K562 (cell line): ENCODE data around the gene C1QTNF5. TPM values are rescaled to one million over a fixed set of nuclear protein-coding genes. Genes with fewer than 3 reads are reported as not detected.
A peak's percentile ranks its signal among the peaks of the same experiment; 100 is the strongest.

Experiments
- CC2D1A ChIP-seq: fragments of 450-650 bp; IDR thresholded peaks from 2 replicates; pipeline ENCODE4 v1.6.1; 2017; ENCODE audit warnings: mild to moderate bottlenecking
- FOXA3 ChIP-seq, 2 experiments: fragments of 450-650 bp in 1 of 2; sonication (generic) in 1 of 2; formaldehyde crosslinking; IDR thresholded peaks in 1 of 2; conservative IDR thresholded peaks in 1 of 2; 2 replicates each; pipeline versions ENCODE4 v1.4.0 to v1.8.0; 2020 to 2022; ENCODE audit warnings: mild to moderate bottlenecking in 2 of 2, missing genetic modification reagents in 1 of 2
- GABPA ChIP-seq: fragments of 200-800 bp; sonication (Bioruptor generic); conservative IDR thresholded peaks from 2 replicates; pipeline ENCODE4 v1.6.1; 2016; ENCODE audit warnings: low read depth, missing genetic modification characterization, missing compliant biosample characterization
- HDAC8 ChIP-seq: fragments of 450-650 bp; IDR thresholded peaks from 2 replicates; pipeline ENCODE4 v1.6.1; 2016; ENCODE audit warnings: mild to moderate bottlenecking, missing genetic modification characterization, moderate library complexity, missing compliant biosample characterization
- HMGXB4 ChIP-seq: sonication (generic); formaldehyde crosslinking; IDR thresholded peaks from 2 replicates; pipeline ENCODE4 v1.8.1; 2023; ENCODE audit warnings: mild to moderate bottlenecking, missing genetic modification reagents
- KLF1 ChIP-seq: fragments of 450-650 bp; IDR thresholded peaks from 2 replicates; pipeline ENCODE4 v1.6.1; 2016; ENCODE audit warnings: missing genetic modification characterization, missing compliant biosample characterization
- MAX ChIP-seq: sonication (generic); formaldehyde crosslinking; IDR thresholded peaks from 2 replicates; pipeline ENCODE4 v1.9.0; 2022; ENCODE audit warnings: mild to moderate bottlenecking, missing genetic modification reagents
- MEF2A ChIP-seq: IDR thresholded peaks from 2 replicates; pipeline ENCODE4 v1.6.1; 2011; ENCODE audit warnings: low read depth, mild to moderate bottlenecking, low read length, moderate library complexity; ENCODE audit not compliant: control insufficient read depth
- MITF ChIP-seq: IDR thresholded peaks from 2 replicates; pipeline ENCODE4 v1.6.1; 2014; ENCODE audit warnings: antibody characterized with exemption
- MYC ChIP-seq, 2 experiments: fragments of 250-450 bp in 1 of 2; sonication (Bioruptor Pico) in 1 of 2; IDR thresholded peaks; 2 replicates each; pipeline versions ENCODE4 v1.5.1 to v1.6.1; 2012 to 2021; ENCODE audit warnings: low read depth in 2 of 2, borderline replicate concordance in 1 of 2, improper control_type of control experiment in 1 of 2, low read length in 1 of 2, mild to moderate bottlenecking in 1 of 2, moderate library complexity in 1 of 2
- POLR2AphosphoS5 ChIP-seq: IDR thresholded peaks from 2 replicates; pipeline ENCODE4 v1.6.1; 2011; ENCODE audit warnings: mild to moderate bottlenecking, low read depth, low read length, moderate library complexity; ENCODE audit not compliant: control insufficient read depth, insufficient read depth
- SOX6 ChIP-seq: fragments of 450-650 bp; IDR thresholded peaks from 2 replicates; pipeline ENCODE4 v1.6.1; 2014; ENCODE audit warnings: mild to moderate bottlenecking
- TAF1 ChIP-seq: IDR thresholded peaks from 2 replicates; pipeline ENCODE4 v1.6.1; 2011; ENCODE audit warnings: mild to moderate bottlenecking, low read length, moderate library complexity; ENCODE audit not compliant: insufficient read depth, control insufficient read depth, severe bottlenecking; ENCODE audit errors: extremely low read depth
- UBTF ChIP-seq, 2 experiments: IDR thresholded peaks; 2 replicates each; pipeline ENCODE4 v1.6.1; 2012; ENCODE audit warnings: improper control_type of control experiment in 2 of 2, low read depth in 2 of 2, low read length in 2 of 2, borderline replicate concordance in 1 of 2
- ZBTB5 ChIP-seq: fragments of 450-650 bp; IDR thresholded peaks from 2 replicates; pipeline ENCODE4 v1.6.1; 2017; ENCODE audit warnings: antibody characterized with exemption
- ZBTB8A ChIP-seq: fragments of 450-650 bp; IDR thresholded peaks from 2 replicates; pipeline ENCODE4 v1.6.1; 2018; ENCODE audit warnings: mild to moderate bottlenecking, moderate library complexity; ENCODE audit not compliant: partially characterized antibody
- ZNF133 ChIP-seq: fragments of 250-450 bp; sonication (Bioruptor Pico); IDR thresholded peaks from 2 replicates; pipeline ENCODE4 v1.4.0; 2020; ENCODE audit warnings: mild to moderate bottlenecking
- ZNF165 ChIP-seq: fragments of 250-450 bp; sonication (Bioruptor Pico); IDR thresholded peaks from 2 replicates; pipeline ENCODE4 v1.4.0; 2020; ENCODE audit warnings: borderline replicate concordance
- ZNF408 ChIP-seq: fragments of 250-450 bp; sonication (Bioruptor Pico); IDR thresholded peaks from 2 replicates; pipeline ENCODE4 v1.4.0; 2020; ENCODE audit warnings: low read depth, mild to moderate bottlenecking, moderate library complexity
- polyA plus RNA-seq, 8 experiments: library from polyadenylated mRNA; depleted of rRNA in 4 of 8; stranded (reverse) in 5 of 8; unstranded in 3 of 8; fragments of >200 nt; fragmentation: Nextera tagmentation in 2 of 8; fragmentation: Illumina TruSeq in 1 of 8; extraction: Ambion mirVana in 2 of 8; extraction: Trizol in 1 of 8; gene quantifications; 2 replicates each; pipeline versions ENCODE4 v1.2.1 to v1.2.3, GENCODE V29; 2011 to 2014; ENCODE audit warnings: inconsistent platforms in 1 of 8, missing spikeins in 1 of 8
- total RNA-seq, 7 experiments: library from RNA; depleted of rRNA in 6 of 7; stranded (reverse); fragments of >200 nt in 6 of 7; fragmentation: Illumina TruSeq in 2 of 7; extraction: Trizol in 2 of 7; gene quantifications; 2 replicates each; pipeline versions ENCODE4 v1.2.1 to v1.2.3, GENCODE V29; 2011 to 2021; ENCODE audit warnings: low replicate concordance in 1 of 7

Gene C1QTNF5
- total and polyA plus RNA-seq, 9 of the 15 experiments (the other 6 are each of a cell fraction or from before 2014, with no cell fraction given), result 0.07 to 0.76 (median 0.24) TPM; not detected in 1

GRCh38 chr11:119378851-119379465, 38.3 kb upstream of the C1QTNF5 start (continued):
- TF ChIP-seq MYC (IDR thresholded peaks at IDR 0.05; ENCODE audit: low read depth, low read length) (peak; percentile 60), MYC (CRISPR knock-in tag; IDR thresholded peaks at IDR 0.05; ENCODE audit: borderline replicate concordance, low read depth) (no peak), HMGXB4 (CRISPR knock-in tag) (no peak), MEF2A (peak; percentile 82), POLR2AphosphoS5 (peak; percentile 34; the same call in 1 of the 2 replicates), SOX6 (peak; percentile 39; the same call in 1 of the 2 replicates), ZNF165 (CRISPR knock-in tag) (no peak), TAF1 (no peak), CC2D1A (no peak), UBTF (IDR thresholded peaks at IDR 0.05; ENCODE audit: borderline replicate concordance in 1 of 2, low read depth in 2 of 2, low read length in 2 of 2) (0 out of 4 replicates have a peak, but pooled peaks have one; percentile 28 to 48), HDAC8 (tag) (no peak), MITF (no peak), KLF1 (tag) (no peak), FOXA3 (CRISPR knock-in tag; conservative IDR thresholded peaks at IDR 0.05 in 1 of 2, IDR thresholded peaks at IDR 0.05 in 1 of 2) (no peak), ZBTB8A (no peak), MAX (no peak), ZNF133 (CRISPR knock-in tag) (no peak), GABPA (tag) (no peak), ZBTB5 (no peak), ZNF408 (CRISPR knock-in tag) (no peak)
